OCI-M2 (cell line): ENCODE data around the gene MRPL41.
"Not testable (repeated sequence)": the region's sequence is repeated elsewhere in the genome, so short reads cannot be mapped to it uniquely, and the experiment has no call there.

ENCODE experiments used
- DNase-seq: peaks from one replicate; lab custom pipeline; 2025; ENCODE audit not compliant: unreplicated experiment; lab: John Stamatoyannopoulos, UW

Gene MRPL41

GRCh38 chr9:137581361-137582285 is 29.9 kb downstream of the MRPL41 start:
- no peak for DNase-seq

GRCh38 chr9:137582286-137582860 is 30.7 kb downstream of the MRPL41 start:
- DNase-seq = no peak

GRCh38 chr9:137583347-137583746 is 31.7 kb downstream of the MRPL41 start:
- DNase-seq = no peak

- no peak for DNase-seq
Measured at GRCh38 chr9:137583957-137584356, 32.3 kb downstream of the MRPL41 start.

GRCh38 chr9:137586854-137587253 is 35.2 kb downstream of the MRPL41 start:
- DNase-seq = no peak

GRCh38 chr9:137588311-137588710 is 36.6 kb downstream of the MRPL41 start:
- no peak for DNase-seq

- DNase-seq = no peak
Measured at GRCh38 chr9:137588891-137589290, 37.2 kb downstream of the MRPL41 start.

- DNase-seq = no peak
Measured at GRCh38 chr9:137589441-137590122, 37.9 kb downstream of the MRPL41 start.

GRCh38 chr9:137590123-137590468 is 38.4 kb downstream of the MRPL41 start:
- no peak for DNase-seq

- peak; percentile 29 for DNase-seq
Measured at GRCh38 chr9:137590469-137591383, 39.0 kb downstream of the MRPL41 start, which contains the start of gene ZMYND19. ZMYND19 (minus strand) TSS chr9:137590512; CDS start chr9:137590263, 249 bp downstream.

- DNase-seq = no peak
Measured at GRCh38 chr9:137592767-137593166, 41.1 kb downstream of the MRPL41 start.

GRCh38 chr9:137593176-137593575 is 41.5 kb downstream of the MRPL41 start:
- DNase-seq = no peak

GRCh38 chr9:137596577-137596976 is 44.9 kb downstream of the MRPL41 start:
- DNase-seq = not testable (repeated sequence)

- no peak for DNase-seq
Measured at GRCh38 chr9:137598943-137599342, 47.3 kb downstream of the MRPL41 start.
